ENCODE results near the gene LRMDA.
A peak's percentile ranks its signal among the peaks of the same experiment; 100 is the strongest.

LRMDA gene

DNA sequence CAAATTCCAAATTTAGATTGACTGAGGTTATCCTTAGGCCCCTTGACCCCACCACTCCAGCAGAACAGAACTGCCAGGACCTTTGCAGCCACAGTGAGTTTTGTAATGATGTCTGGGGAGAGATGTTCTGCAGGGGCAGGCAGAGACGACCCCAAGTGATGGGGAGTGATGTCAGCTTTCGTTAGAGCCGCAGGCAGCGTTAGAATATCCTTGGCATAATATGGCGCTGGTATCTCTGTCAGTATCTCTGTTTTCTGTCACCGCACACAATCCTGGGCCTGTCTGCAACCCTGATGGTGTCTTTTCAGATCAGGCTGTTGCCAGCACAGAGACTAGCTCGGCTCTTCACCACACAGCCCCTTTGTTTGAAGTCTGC, 1122.6 kb downstream of the LRMDA start:
- TF ChIP-seq, protein P1, sequence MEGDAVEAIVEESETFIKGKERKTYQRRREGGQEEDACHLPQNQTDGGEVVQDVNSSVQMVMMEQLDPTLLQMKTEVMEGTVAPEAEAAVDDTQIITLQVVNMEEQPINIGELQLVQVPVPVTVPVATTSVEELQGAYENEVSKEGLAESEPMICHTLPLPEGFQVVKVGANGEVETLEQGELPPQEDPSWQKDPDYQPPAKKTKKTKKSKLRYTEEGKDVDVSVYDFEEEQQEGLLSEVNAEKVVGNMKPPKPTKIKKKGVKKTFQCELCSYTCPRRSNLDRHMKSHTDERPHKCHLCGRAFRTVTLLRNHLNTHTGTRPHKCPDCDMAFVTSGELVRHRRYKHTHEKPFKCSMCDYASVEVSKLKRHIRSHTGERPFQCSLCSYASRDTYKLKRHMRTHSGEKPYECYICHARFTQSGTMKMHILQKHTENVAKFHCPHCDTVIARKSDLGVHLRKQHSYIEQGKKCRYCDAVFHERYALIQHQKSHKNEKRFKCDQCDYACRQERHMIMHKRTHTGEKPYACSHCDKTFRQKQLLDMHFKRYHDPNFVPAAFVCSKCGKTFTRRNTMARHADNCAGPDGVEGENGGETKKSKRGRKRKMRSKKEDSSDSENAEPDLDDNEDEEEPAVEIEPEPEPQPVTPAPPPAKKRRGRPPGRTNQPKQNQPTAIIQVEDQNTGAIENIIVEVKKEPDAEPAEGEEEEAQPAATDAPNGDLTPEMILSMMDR (conservative IDR thresholded peaks at IDR 0.05; ENCODE audit: low read depth, low read length), result no peak
- no peak overlapping the region for H3K4me3 ChIP-seq (ENCODE audit: low read depth, low read length)
- DNase-seq (ENCODE audit: low read depth), result no peak

DNA sequence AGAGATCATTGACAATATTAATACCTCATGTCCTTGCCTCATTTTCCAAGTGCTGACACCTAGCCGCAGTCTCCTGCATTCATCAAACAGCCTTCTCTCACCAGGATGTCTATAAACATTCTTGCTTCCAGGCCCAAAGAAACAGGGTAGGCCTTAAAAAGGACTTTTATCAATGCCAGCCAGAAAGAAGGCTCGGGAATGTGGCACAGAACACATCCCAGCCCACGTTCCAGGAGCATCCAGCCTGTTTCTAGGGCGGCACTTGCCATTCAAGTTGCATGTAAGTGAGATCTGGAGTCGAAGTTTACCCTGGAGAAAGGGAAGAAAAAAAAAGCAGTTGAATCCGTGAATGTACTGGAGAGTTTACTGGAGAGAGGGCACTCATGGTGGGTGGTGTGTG, 1123.1 kb downstream of the LRMDA start:
- TF ChIP-seq, protein P1 (conservative IDR thresholded peaks at IDR 0.05; ENCODE audit: low read depth, low read length), result no peak
- no peak for DNase-seq (ENCODE audit: low read depth)
- H3K4me3 ChIP-seq (ENCODE audit: low read depth, low read length), result no peak overlapping the region

GRCh38 chr10:76555067-76555670, 1123.7 kb downstream of the LRMDA start:
- TF ChIP-seq, protein P1 (conservative IDR thresholded peaks at IDR 0.05; ENCODE audit: low read depth, low read length), result no peak
- H3K4me3 ChIP-seq (ENCODE audit: low read depth, low read length), result no peak overlapping the region
- no peak for DNase-seq (ENCODE audit: low read depth)

- DNase-seq (ENCODE audit: low read depth), result no peak
- TF ChIP-seq, protein P1 (conservative IDR thresholded peaks at IDR 0.05; ENCODE audit: low read depth, low read length), result no peak
- no peak overlapping the region for H3K4me3 ChIP-seq (ENCODE audit: low read depth, low read length)
Measured at GRCh38 chr10:76557366-76557765, 1125.9 kb downstream of the LRMDA start.

DNA sequence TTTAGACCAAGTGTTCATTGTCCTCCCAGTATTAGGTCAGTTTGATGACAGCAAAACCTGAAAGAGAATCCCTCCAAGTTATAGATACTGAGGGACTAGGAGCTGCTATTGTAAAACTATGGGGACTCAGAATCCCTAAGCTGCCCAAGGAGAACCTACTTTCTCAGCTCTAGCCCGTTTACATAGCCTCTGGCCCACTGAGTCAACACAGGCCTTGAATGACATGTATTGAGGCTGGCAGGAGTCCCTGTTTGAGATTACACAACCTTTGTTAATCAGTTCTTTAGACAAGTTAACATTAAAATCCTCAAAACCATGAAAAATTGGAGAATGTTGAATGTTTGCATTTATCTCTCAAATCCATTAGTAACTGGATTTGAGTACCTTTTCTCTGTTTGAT, 1127.2 kb downstream of the LRMDA start:
- DNase-seq (ENCODE audit: low read depth), result peak; percentile 80
- H3K4me3 ChIP-seq (ENCODE audit: low read depth, low read length), result no peak overlapping the region

DNA sequence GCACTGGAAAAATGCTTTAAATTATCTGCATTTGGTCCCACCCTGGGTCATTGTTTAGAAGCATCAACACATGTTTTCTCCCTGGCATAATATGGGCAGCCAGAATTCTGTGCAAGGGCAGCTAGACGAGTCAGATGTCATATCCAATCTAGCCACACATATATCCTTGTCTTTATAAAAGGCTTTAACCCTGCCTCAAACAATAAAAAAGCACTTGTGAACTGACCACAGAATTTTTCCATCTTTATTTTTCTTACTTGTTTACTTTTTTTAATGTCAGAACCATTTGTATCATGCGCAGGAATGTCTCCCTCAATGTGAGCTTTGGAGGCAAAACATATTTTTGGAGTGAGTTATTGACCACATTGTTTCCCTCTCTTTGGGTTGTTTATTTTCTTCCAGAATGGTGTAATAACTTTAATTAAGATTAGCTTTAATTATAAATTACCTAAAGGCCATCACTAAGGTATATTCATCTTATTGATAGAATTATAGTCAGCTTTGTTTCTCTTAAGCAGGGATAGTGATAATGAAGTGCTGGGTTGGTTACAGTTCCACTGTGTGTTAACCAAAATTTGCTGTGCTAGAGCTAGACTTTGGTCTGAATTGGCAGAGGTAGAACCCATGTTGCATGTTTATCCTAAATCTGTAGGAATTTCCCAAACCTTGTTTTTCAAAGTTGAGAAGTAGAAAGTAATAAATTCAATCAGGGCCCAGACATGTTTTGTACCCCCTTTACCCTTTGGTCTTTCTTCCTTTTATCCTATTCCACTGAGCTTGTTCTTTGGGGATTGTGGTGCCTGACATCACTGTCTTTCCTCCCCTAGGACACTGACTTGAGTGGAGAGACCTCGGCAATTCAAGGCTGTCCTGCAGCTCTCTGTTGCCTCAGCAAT, 1127.8 kb downstream of the LRMDA start:
- DNase-seq (ENCODE audit: low read depth), result peak; percentile 75
- TF ChIP-seq, protein P1 (conservative IDR thresholded peaks at IDR 0.05; ENCODE audit: low read depth, low read length), result no peak
- H3K4me3 ChIP-seq (ENCODE audit: low read depth, low read length), result no peak overlapping the region

More for the DNA sequence above, 1127.2 kb downstream of the LRMDA start:
- TF ChIP-seq, protein P1 (conservative IDR thresholded peaks at IDR 0.05; ENCODE audit: low read depth, low read length), result no peak
